Karpas-422 (cell line): ENCODE results near the gene IL1R1. TPM values are rescaled to one million over a fixed set of nuclear protein-coding genes. Genes with fewer than 3 reads are reported as not detected.

Experiments
- DNase-seq: peaks from one replicate; pipeline ENCODE4 v3.0.0-alpha.2; 2015
- H2AFZ ChIP-seq: fragments of 200-600 bp; sonication (generic); 2 replicates; pipeline ENCODE4 v1.6.1; 2014; ENCODE audit warnings: antibody characterized with exemption, low read length, mixed read lengths
- H3K27ac ChIP-seq: fragments of 200-600 bp; sonication (generic); 2 replicates; pipeline ENCODE4 v1.5.1; 2014; ENCODE audit warnings: mild to moderate bottlenecking, low read length, moderate library complexity
- H3K27me3 ChIP-seq: fragments of 200-600 bp; sonication (generic); 2 replicates; pipeline ENCODE4 v1.6.1; 2014; ENCODE audit warnings: low read length, mixed read lengths
- H3K36me3 ChIP-seq: fragments of 200-600 bp; sonication (generic); 2 replicates; pipeline ENCODE4 v1.6.1; 2014; ENCODE audit warnings: low read length, mixed read lengths; ENCODE audit not compliant: insufficient read depth
- H3K4me1 ChIP-seq: fragments of 200-600 bp; sonication (generic); 2 replicates; pipeline ENCODE4 v1.6.1; 2014; ENCODE audit warnings: mild to moderate bottlenecking, low read length, mixed read lengths
- H3K4me2 ChIP-seq: fragments of 200-600 bp; sonication (generic); 2 replicates; pipeline ENCODE4 v1.6.1; 2014; ENCODE audit warnings: low read length, low read depth, mild to moderate bottlenecking; ENCODE audit not compliant: poor library complexity, severe bottlenecking
- H3K4me3 ChIP-seq: fragments of 200-600 bp; sonication (generic); 2 replicates; pipeline ENCODE4 v1.5.1; 2014; ENCODE audit warnings: mild to moderate bottlenecking, antibody characterized with exemption, low read length, mixed read lengths
- H3K79me2 ChIP-seq: fragments of 200-600 bp; sonication (generic); 2 replicates; pipeline ENCODE4 v1.6.1; 2014; ENCODE audit warnings: mild to moderate bottlenecking, low read length, mixed read lengths
- H3K9ac ChIP-seq: fragments of 200-600 bp; sonication (generic); 2 replicates; pipeline ENCODE4 v1.6.0; 2014; ENCODE audit warnings: low read length
- H3K9me2 ChIP-seq: fragments of 200-600 bp; sonication (generic), shearing (Covaris generic); replicated peaks from 2 replicates; pipeline ENCODE4 v1.6.0; 2014; ENCODE audit warnings: mild to moderate bottlenecking, low read length, moderate library complexity; ENCODE audit not compliant: insufficient read depth
- H3K9me3 ChIP-seq: fragments of 300-700, 200-600 bp; sonication (generic); 2 replicates; pipeline ENCODE4 v1.6.1; 2014; ENCODE audit warnings: low read length, mixed read lengths
- H4K20me1 ChIP-seq: fragments of 200-600 bp; sonication (generic); 2 replicates; pipeline ENCODE4 v1.6.1; 2014; ENCODE audit warnings: mild to moderate bottlenecking, antibody characterized with exemption, low read length, low read depth; ENCODE audit not compliant: insufficient read depth
- total RNA-seq: library from RNA; depleted of rRNA; stranded (reverse); fragments of >200 nt; shearing (Covaris generic); gene quantifications from 2 replicates; pipeline ENCODE4 v1.2.3, GENCODE V29; 2014; ENCODE audit warnings: low replicate concordance

Gene IL1R1
- total RNA-seq, 1 experiment from 2014 or later = not detected

GRCh38 chr2:102200539-102200938, 58.0 kb downstream of the IL1R1 start:
- Histone ChIP-seq H3K27ac (no peak overlapping the region), H3K9me3 (no peaks in the 10 kb centered on the region), H3K4me2 (no peak overlapping the region), H3K27me3 (no peaks in the 10 kb centered on the region), H4K20me1 (no peaks in the 10 kb centered on the region), H3K9ac (no peak overlapping the region), H2AFZ (no peak overlapping the region), H3K36me3 (no peaks in the 10 kb centered on the region), H3K79me2 (no peaks in the 10 kb centered on the region), H3K4me3 (no peak overlapping the region), H3K4me1 (no peaks in the 10 kb centered on the region), H3K9me2 (no peaks in the 10 kb centered on the region)
- DNase-seq = no peak

GRCh38 chr2:102204638-102205037, 62.1 kb downstream of the IL1R1 start:
- no peak overlapping the region for H3K9ac ChIP-seq
- no peaks in the 10 kb centered on the region for H3K27me3 ChIP-seq
- H3K4me2 ChIP-seq = no peak overlapping the region
- DNase-seq = no peak
- H3K9me2 ChIP-seq = no peaks in the 10 kb centered on the region
- no peaks in the 10 kb centered on the region for H3K36me3 ChIP-seq
- H3K4me3 ChIP-seq = no peak overlapping the region
- no peaks in the 10 kb centered on the region for H3K4me1 ChIP-seq
- no peaks in the 10 kb centered on the region for H3K79me2 ChIP-seq
- no peaks in the 10 kb centered on the region for H4K20me1 ChIP-seq
- H3K9me3 ChIP-seq = no peaks in the 10 kb centered on the region
- no peak overlapping the region for H3K27ac ChIP-seq
- no peak overlapping the region for H2AFZ ChIP-seq

DNA sequence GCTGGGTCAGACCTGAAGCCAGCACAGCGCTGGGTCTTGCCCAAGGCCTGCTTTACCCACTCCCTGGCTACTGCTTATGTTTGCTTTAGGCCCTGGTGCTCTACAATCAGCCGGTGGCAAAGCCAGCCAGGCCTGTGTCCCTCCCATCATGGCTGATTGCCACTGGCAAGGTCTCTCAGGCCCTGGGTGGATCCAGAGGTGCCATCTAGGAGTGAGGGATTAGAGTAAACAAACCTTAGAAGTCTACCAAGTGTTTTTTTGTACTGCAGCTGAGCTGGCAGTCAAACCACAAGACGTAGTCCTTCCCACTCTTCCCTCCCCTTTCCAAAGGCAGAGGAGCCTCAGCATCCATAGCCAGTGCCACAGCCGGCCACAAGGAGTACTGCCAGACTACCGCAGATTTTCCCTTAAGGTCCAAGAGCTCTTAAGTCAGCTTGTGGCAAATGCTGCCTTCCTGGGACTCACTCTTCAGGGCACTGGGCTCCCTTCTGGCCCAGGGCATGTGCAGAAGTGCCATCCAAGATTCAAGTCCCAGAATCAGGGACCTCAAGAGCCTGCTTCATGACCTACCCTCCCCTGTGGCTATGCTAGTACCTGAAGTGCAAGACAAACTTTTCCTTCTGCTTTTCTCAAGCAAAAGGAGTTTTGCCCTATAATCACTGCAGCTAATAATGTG, 64.3 kb downstream of the IL1R1 start:
- Histone ChIP-seq H3K9me3 (no peaks in the 10 kb centered on the region), H3K9me2 (no peaks in the 10 kb centered on the region)

DNA sequence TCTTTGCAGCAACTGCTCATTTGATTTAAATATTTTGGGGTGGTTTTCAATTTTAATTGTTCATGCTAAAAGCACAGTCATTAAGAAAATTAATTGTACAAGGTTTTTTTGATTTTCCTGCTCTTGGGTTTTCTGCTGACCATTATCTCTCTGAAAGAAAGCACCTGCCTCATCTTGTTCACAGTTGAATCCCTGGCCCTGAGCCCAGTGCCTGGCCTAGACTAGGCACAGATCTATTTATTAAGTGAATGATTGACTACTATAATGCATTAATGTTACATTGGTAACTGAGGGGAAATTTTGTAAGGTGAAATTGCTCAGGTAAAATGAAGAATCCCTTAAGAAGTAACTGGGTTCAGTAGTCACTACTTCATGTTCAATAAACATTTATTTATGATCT, 66.2 kb downstream of the IL1R1 start:
- Histone ChIP-seq H3K27me3 (no peaks in the 10 kb centered on the region), H3K79me2 (no peaks in the 10 kb centered on the region), H3K4me2 (no peak overlapping the region), H3K9me3 (no peaks in the 10 kb centered on the region), H3K4me3 (no peak overlapping the region), H4K20me1 (no peaks in the 10 kb centered on the region), H3K4me1 (no peaks in the 10 kb centered on the region), H3K9me2 (no peaks in the 10 kb centered on the region), H3K9ac (no peak overlapping the region), H3K27ac (no peak overlapping the region), H3K36me3 (no peaks in the 10 kb centered on the region), H2AFZ (no peak overlapping the region)
- DNase-seq = no peak

More for the DNA sequence above, 64.3 kb downstream of the IL1R1 start:
- no peaks in the 10 kb centered on the region for H3K36me3 ChIP-seq
- no peaks in the 10 kb centered on the region for H3K4me1 ChIP-seq
- H3K4me3 ChIP-seq = no peak overlapping the region
- no peak overlapping the region for H2AFZ ChIP-seq
- no peaks in the 10 kb centered on the region for H3K27me3 ChIP-seq
- no peaks in the 10 kb centered on the region for H3K79me2 ChIP-seq
- H4K20me1 ChIP-seq = no peaks in the 10 kb centered on the region
- no peak overlapping the region for H3K4me2 ChIP-seq
- no peak overlapping the region for H3K9ac ChIP-seq
- DNase-seq = no peak
- no peak overlapping the region for H3K27ac ChIP-seq

DNA sequence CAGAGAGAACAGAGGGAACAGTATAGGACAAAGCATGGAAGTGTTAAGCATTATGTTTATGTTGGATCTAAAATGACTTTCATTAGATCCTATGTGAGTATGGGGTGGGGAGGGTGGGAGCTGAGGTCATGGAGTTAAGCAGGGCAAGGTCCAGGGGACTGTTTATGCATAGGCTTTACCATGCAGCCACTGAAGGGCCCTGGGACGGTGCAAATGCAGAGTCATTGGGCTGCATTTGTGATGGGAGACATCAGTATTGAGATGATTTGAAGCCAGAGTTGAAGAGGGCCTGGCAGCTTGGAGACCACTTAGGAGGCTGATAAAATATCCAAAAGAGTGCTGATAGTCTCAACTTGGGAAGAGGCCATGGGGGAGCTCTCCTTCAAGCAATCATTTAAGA, 66.9 kb downstream of the IL1R1 start:
- H4K20me1 ChIP-seq = no peaks in the 10 kb centered on the region
- H3K4me3 ChIP-seq = no peak overlapping the region
- H3K4me1 ChIP-seq = no peaks in the 10 kb centered on the region
- no peak overlapping the region for H3K4me2 ChIP-seq
- H3K79me2 ChIP-seq = no peaks in the 10 kb centered on the region
- no peaks in the 10 kb centered on the region for H3K9me2 ChIP-seq
- DNase-seq = no peak
- no peaks in the 10 kb centered on the region for H3K27me3 ChIP-seq
- no peaks in the 10 kb centered on the region for H3K9me3 ChIP-seq
- no peaks in the 10 kb centered on the region for H3K36me3 ChIP-seq
- H3K9ac ChIP-seq = no peak overlapping the region
- H3K27ac ChIP-seq = no peak overlapping the region
- H2AFZ ChIP-seq = no peak overlapping the region

GRCh38 chr2:102217032-102217431, 74.5 kb downstream of the IL1R1 start:
- Histone ChIP-seq H3K9ac (no peak overlapping the region), H4K20me1 (no peaks in the 10 kb centered on the region)

GRCh38 chr2:102224824-102225739, 82.5 kb downstream of the IL1R1 start:
- Histone ChIP-seq H3K36me3 (no peaks in the 10 kb centered on the region), H2AFZ (no peak overlapping the region)

More at GRCh38 chr2:102217032-102217431, 74.5 kb downstream of the IL1R1 start:
- Histone ChIP-seq H3K4me1 (no peaks in the 10 kb centered on the region), H2AFZ (no peak overlapping the region), H3K36me3 (no peaks in the 10 kb centered on the region), H3K27ac (no peak overlapping the region), H3K4me2 (no peak overlapping the region), H3K79me2 (no peaks in the 10 kb centered on the region), H3K4me3 (no peak overlapping the region), H3K9me2 (no peaks in the 10 kb centered on the region), H3K9me3 (no peaks in the 10 kb centered on the region), H3K27me3 (peaks cover 6% of the 10 kb centered on the region; the same call in 1 of the 2 replicates)
- DNase-seq = no peak

DNA sequence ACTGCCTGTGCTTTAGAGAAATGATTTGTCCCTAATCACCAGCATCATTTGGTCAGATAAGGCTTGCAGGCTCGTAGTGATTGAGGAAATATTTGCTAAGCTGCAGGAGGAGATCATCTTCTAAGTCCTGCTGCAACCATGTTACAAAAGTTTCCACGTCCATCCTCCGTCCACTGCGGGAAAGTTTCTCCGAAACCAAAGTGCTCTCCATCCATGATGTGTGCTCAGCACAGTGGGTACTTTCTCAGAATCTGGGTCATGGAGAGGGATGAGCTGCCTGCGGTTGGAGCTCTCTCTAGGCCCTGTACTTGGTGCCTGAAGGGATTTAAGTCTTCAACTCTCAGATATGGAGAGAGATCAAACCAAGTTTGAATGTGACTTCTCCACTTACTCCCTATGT, 83.6 kb downstream of the IL1R1 start:
- H3K9me2 ChIP-seq = no peaks in the 10 kb centered on the region
- H3K4me2 ChIP-seq = no peak overlapping the region
- no peak overlapping the region for H2AFZ ChIP-seq
- no peak overlapping the region for H3K4me3 ChIP-seq
- H3K9ac ChIP-seq = no peak overlapping the region
- H3K9me3 ChIP-seq = no peaks in the 10 kb centered on the region
- H3K79me2 ChIP-seq = no peaks in the 10 kb centered on the region
- H3K4me1 ChIP-seq = no peaks in the 10 kb centered on the region
- H3K27ac ChIP-seq = no peak overlapping the region
- no peak for DNase-seq
- no peaks in the 10 kb centered on the region for H3K36me3 ChIP-seq
- H3K27me3 ChIP-seq = no peaks in the 10 kb centered on the region
- H4K20me1 ChIP-seq = no peaks in the 10 kb centered on the region

More at GRCh38 chr2:102224824-102225739, 82.5 kb downstream of the IL1R1 start:
- H3K4me1 ChIP-seq = no peaks in the 10 kb centered on the region
- no peak overlapping the region for H3K9ac ChIP-seq
- no peaks in the 10 kb centered on the region for H3K27me3 ChIP-seq
- H3K9me3 ChIP-seq = no peaks in the 10 kb centered on the region
- no peak overlapping the region for H3K27ac ChIP-seq
- H4K20me1 ChIP-seq = no peaks in the 10 kb centered on the region
- no peak overlapping the region for H3K4me3 ChIP-seq
- H3K79me2 ChIP-seq = no peaks in the 10 kb centered on the region
- DNase-seq = no peak
- H3K9me2 ChIP-seq = no peaks in the 10 kb centered on the region
- H3K4me2 ChIP-seq = no peak overlapping the region
